SK-MEL-5 (cell line): ENCODE data around the gene CHORDC1. TPM values are rescaled to one million over a fixed set of nuclear protein-coding genes. Genes with fewer than 3 reads are reported as not detected.
A peak's percentile ranks its signal among the peaks of the same experiment; 100 is the strongest.
"Not testable (repeated sequence)": the region's sequence is repeated elsewhere in the genome, so short reads cannot be mapped to it uniquely, and the experiment has no call there.

Source experiments
- DNase-seq: peaks from one replicate; pipeline ENCODE4 v3.0.0-alpha.2; 2016; ENCODE audit warnings: low read depth, low spot score
- in situ Hi-C: cut with HindIII; loops from 2 replicates; pipeline ENCODE4 v1.10.0; 2016; ENCODE audit warnings: low sequenced_read_pairs, high pct_unique_total_duplicates, low pct_unique_long_range_greater_than_20kb
- total RNA-seq: library from RNA; depleted of rRNA; stranded (reverse); fragments of >200 nt; shearing (Covaris generic); gene quantifications from 2 replicates; pipeline ENCODE4 v1.2.3, GENCODE V29; 2014

The CHORDC1 gene
- total RNA-seq, 1 experiment from 2014 or later = 31.0 TPM

DNA sequence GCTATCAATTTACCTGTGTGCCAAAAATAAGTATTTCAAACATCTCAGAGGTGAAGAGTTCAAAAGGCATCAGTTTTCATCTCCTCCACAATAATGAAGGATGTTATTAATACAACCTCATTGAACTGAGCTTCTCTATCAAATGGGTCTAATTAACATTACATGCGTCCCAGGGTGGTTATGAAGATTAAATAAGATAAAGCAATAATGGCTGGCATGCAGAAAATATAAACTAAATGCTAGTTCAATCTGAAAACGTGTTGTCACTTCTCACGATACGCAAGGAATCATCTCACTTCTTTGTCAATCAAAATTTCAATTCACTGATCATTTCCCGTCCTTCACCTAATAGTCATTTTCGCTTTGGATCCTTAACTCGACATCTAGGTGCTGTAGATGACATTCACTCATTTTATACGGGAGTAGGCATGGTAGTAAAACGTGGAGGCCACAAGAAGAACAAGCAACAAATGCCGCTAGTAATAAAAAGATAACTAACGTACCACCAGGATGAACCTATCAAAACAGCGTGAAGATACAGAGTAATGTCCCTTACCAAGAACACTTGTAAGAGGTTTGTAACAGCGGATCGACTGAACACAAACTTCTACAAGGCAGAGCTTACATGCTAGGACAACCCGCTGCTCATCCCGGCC, 918 bp downstream of the CHORDC1 start:
- DNase-seq = no peak
- in situ Hi-C loops = no loop called here

DNA sequence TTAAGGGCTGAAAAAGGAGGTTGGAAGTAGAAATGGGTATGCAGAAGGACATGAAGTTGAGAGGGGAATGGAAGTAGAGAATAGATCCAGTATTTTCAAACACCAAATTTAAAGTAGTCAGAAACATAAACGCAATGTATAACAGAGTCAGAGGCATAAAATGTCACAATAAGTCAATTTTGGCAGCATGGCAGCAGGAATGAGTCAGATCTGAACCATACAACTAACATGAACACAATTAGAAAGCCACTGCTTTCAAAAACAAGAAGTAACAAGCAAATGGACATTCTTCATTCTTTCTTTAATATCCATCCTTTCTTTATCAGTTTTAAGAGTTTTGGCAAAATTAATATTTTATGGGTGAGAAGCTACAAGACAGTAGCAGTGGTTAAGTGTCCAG, 2.5 kb downstream of the CHORDC1 start:
- DNase-seq = no peak
- in situ Hi-C loops = no loop called here

DNA sequence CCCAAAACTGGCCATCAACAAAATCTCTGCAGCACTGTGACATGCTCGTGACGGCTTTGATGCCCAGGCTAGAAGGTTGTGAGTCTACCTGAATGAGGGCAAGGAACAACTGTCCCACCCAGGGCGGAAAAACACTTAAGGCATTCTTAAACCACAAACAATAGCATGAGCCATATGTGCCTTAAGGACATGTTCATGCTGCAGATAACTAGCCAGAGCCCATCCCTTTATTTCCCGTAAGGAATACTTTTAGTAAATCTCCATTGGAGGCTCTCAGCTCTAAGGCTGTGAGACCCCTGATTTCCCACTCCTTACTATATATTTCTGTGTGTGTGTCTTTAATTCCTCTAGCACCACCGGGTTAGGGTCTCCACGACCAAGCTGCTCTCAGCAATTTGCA, 3.4 kb downstream of the CHORDC1 start:
- DNase-seq = no peak
- in situ Hi-C loops = no loop called here

DNA sequence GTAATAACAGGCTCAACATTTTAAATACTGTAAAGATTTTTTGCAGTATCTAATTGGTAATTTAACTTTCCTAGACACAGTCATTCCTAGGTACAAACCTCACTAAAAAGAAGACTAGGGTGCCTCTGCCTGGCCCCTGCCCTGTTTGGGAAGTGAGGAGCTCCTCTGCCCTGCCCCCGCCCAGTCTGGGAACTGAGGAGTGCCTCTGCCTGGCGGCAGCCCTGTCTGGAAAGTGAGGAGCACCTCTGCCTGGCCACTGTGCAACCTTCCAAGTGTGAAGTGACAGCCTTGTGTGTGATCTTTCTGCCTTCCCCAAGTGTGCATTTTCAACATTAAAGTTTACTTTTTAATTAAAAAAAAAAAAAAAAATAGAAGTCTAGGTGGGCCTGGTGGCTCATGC, 4.2 kb downstream of the CHORDC1 start:
- no peak for DNase-seq
- in situ Hi-C loops = no loop called here

- in situ Hi-C loops = no loop called here
- no peak for DNase-seq
These were observed 6.2 kb downstream of the CHORDC1 start for GRCh38 chr11:90216611-90217010.

- in situ Hi-C loops = no loop called here
- DNase-seq = no peak
These were observed 9.5 kb downstream of the CHORDC1 start for GRCh38 chr11:90213322-90213721.

DNA sequence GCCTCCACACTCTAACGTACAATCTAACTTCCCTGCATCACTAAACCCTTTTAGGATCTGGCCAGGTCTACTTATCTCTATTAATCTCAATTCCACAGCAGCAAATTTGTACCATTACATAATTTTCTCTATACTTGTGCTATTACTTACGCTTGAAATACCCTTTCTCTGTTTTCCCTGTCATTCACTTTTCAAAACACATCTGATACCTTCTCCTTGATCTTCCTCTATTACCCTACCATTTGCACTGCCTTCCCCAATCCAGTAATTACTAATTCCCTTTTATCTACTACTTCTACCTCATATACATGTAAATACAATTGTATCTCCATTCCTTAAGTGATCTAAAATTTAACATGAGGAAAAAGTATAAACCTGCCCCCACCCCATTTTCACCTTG, 14.0 kb downstream of the CHORDC1 start:
- in situ Hi-C loops = no loop called here
- DNase-seq = no peak

GRCh38 chr11:90207992-90208391, 14.9 kb downstream of the CHORDC1 start:
- in situ Hi-C loops = not testable (repeated sequence)

DNA sequence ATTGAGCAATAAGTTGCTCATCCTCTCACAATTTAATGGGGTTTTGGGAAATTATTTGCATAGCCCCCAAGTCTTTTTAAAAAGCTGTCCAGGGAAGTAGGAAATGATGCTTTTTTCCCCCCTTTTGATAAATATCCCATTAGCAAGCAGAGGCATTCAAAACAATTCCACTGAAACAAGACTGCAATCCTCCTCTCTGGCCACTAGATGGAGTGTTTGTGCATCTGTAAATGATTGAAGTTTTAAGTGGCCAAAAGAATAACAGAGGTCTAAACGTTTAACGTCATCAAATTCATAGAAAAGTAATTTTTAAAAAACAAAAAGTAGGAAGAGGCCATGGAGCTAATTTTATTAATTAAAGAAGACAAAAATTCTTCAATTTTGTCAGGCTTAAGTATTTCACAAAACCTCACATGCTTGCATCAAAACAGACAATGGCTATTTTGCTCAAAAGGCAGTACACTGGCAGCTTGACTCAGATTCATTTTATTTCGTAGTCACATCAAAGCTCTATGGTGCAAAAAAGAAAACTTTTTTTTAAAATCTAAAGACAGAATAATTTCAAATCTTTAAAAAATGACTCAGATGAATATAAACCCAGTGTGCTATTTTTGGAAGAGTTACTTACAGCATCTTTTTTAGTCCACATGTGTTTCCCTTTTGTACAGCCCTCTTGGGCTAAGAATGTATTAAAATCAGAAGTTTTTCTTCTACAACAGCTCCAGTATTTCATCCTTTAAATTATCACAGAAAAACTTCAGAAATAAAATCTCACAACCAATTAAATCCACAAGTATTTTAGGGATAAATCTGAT, 17.8 kb downstream of the CHORDC1 start:
- peak; percentile 73 for DNase-seq
- in situ Hi-C loops = no loop called here

More at GRCh38 chr11:90207992-90208391, 14.9 kb downstream of the CHORDC1 start:
- DNase-seq = not testable (repeated sequence)

GRCh38 chr11:90204407-90204806, 18.4 kb downstream of the CHORDC1 start:
- in situ Hi-C loops = no loop called here
- DNase-seq = no peak

- in situ Hi-C loops = no loop called here
These were observed 20.5 kb downstream of the CHORDC1 start for GRCh38 chr11:90202342-90202741.

DNA sequence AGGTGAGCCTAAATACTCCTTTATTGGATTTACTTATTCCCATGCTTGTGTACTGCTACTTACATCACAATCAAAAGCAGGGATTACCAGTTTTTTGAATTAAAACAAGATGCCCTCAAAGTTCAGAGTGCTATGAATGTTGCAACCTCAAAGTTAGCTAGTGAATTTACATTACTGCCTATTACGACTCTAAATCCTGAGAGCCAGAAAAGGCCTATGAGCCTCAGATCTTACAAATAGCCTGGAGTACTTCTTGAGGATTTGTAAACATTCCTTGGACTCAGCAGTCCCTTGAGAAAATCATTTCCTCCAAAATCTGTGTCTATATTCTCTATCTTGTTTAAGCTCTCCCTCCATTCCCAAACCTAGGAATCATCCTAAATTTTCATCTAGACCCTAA, 25.5 kb downstream of the CHORDC1 start:
- in situ Hi-C loops = no loop called here
- no peak for DNase-seq

More at GRCh38 chr11:90202342-90202741, 20.5 kb downstream of the CHORDC1 start:
- no peak for DNase-seq

- in situ Hi-C loops = no loop called here
These were observed 29.8 kb downstream of the CHORDC1 start for GRCh38 chr11:90192869-90193582.

DNA sequence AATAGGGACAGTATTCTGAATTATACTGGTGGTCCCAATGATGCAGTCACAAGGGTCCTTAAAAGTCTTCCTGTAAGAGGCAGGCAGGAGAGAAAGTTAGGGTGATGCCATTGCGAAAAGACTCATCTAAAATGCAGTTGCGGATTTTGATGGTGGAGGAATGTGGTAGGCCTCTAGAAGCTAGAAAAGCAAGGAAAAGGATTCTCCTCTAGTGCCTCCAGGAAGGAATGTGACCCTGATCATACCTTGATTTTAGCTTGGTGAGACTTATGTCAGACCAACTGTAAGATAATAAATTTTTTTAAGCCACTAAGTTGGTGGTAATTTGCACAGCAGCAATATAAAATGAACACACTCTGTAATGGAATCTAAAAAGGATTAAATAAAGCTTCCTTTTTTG, 33.8 kb downstream of the CHORDC1 start:
- in situ Hi-C loops = no loop called here
- no peak for DNase-seq

More at GRCh38 chr11:90192869-90193582, 29.8 kb downstream of the CHORDC1 start:
- DNase-seq = no peak

DNA sequence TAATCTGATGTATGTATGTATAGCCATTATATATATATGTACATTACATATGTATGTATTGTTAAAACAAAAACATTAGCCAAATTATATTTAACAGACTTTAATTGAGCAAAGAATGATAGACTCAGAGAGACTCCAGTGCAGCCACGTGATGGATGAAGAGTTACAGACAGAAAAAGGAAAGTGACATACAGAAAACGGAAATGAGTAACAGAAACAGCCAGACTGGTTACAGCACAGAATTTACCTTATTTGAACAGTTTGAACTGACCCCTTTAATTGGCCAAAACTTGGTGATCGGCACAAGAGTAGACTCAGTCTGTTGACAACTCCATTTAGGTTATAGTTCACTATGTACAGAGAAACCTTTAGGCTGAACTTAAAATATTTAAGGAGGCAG, 35.0 kb downstream of the CHORDC1 start:
- DNase-seq = no peak
- in situ Hi-C loops = no loop called here

- in situ Hi-C loops = no loop called here
- no peak for DNase-seq
These were observed 42.9 kb downstream of the CHORDC1 start for GRCh38 chr11:90179923-90180322.

DNA sequence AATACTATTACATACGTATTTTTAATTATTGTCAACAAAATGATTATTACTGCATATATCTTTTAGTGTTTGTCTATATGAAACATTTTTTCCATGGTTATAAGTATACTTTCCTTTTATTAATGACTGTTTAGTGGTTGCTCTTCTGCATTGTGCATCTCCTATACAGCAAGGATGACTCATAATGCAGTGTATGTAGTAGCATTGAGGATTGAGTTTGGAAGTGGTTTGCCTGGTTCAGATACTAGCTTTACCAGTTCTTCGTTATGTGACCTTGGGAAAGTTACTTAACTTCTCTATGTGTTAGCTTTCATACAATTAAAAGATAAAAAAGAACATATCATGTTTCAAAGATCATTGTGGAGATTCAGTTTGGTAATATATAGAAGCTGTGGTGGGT, 44.1 kb downstream of the CHORDC1 start:
- DNase-seq = no peak
- in situ Hi-C loops = no loop called here

DNA sequence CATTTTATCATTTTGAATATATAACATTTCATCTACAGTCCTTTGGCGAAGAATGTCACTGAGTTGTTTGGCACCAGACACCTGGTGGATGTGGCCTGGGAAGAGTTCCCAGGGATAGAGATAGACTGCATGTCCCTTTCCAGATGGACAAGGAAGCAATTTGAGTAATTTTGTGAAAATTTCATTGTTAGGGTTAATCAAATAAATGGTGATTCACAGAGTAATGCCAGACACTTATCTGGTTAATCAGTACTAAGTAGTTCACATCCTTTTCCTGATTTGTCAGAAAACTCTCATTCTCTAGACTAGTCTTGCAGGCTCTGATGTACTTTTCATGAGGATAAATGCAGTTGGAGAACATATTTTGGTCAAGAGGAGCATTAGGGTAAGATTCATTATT, 46.8 kb downstream of the CHORDC1 start:
- in situ Hi-C loops = no loop called here
- DNase-seq = no peak
